Limb (tissue), 2 donors: Measurements from ENCODE around the gene PRR14.

Source experiments
- DNase-seq, 2 donors: peaks; one replicate each; pipeline ENCODE4 v3.0.0-alpha.2; 2016; ENCODE audit errors: extremely low spot score in 2 of 2

The PRR14 gene

DNA sequence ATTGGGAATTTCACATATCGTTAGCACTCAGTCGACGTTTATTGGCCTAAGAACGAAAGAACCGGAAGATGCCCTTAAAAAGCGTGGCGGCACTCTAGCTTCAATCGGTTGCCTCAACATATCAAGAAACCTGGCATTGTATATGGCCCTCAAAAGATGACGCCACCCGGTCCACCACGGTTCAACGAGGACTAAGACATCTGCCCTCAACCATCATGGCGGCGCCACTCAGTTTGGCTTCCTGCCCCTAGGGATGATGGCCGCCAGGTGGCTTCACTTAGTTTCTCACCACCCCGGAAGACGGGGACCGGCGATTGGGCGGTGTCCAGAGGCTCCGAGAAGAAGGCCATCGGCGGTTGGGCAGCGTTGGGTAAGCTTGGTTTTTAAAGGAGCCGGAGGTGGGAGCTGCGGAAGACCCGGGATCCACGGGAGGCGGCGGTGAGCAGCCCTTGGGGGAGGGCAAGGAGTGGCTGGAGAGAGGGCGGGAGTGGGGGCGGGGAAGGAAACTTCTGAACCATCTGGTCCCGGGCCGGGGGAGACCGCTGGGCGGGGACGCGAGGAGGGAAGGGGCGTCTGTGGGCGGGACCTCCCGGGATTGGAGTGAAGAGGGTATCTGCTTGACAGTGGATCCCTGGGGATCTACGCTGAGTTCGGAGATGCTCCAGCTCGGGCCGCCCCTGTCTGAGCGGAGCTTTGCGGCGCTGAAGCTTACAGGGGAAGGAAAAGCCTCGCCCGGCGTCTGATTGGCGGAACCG, at the start of gene PRR14:
PRR14 (plus strand) TSS at position 592 of the 755 bp plus-strand sequence. CDS start 686 bp downstream, outside the sequence.
- DNase-seq, result peak; percentile 99

DNA sequence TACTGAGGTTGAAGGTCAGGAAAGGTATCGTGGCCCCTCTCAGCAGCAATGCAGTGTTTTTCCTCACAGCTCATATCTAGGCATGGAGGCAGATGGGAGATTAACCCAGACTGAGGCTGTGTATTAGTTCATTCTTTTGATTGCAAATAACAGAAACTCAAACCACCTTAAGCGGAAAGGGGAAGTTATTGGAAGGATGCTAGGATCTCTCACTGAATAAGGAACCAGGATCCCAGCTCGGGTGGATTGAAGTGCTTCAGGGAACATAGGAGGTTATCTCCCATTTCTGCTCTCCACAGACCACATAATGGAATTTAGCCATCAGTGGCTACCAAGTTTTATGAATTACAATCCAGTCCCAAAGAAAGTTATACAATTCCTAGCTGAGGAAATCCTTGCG, 48.8 kb upstream of the PRR14 start:
- DNase-seq, result no peak

DNA sequence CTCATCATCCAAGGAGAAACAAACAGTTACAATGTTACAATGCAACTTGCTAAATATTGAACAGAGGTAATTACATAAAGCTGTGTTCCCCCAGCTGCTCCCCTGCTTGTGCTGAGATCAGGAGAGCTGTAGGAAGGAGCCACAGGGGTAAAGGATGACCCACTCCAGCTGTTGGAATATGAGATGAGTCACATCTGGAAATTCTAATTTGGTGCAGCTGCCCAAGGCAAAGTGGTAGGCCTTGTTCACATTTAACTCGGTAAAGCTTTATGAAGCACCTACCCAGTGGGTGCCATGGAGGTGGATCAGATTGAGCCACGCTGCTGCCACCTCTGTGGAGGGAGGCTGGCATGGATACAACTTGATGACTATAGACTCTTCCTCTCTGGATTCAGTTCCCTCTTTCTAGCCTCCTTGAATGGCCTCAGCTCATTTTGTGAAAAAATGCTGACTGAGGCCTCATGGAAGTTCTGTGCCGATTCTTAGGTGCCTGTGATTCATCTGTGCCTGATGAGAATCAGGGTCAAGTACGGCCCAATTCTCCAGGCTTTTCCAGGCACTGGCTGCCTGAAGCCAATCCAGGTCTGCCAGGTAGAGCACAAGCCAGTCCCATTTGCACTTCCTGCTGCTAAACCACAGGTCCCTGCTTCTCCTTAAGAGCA, 48.0 kb upstream of the PRR14 start:
- peak in 1 of 2 donors; percentile 41 for DNase-seq

DNA sequence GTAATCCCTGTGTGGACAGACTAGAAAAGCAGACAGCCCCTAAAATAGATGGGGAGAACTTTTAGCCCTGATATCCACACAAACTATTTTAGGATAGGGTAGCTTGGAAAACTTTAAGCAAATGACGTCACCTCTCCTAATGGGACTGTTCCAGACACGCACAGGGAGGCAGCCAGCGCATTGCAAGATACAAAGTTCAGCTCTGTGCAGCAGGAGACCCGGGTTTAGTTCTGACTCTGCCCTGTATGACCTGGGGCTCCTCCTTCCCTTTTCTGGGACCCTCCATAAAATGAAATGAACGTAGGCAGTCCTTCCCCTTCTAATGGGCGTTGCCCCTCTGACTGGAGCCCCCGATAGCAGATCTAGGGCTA, 46.8 kb upstream of the PRR14 start:
- DNase-seq, result no peak

DNA sequence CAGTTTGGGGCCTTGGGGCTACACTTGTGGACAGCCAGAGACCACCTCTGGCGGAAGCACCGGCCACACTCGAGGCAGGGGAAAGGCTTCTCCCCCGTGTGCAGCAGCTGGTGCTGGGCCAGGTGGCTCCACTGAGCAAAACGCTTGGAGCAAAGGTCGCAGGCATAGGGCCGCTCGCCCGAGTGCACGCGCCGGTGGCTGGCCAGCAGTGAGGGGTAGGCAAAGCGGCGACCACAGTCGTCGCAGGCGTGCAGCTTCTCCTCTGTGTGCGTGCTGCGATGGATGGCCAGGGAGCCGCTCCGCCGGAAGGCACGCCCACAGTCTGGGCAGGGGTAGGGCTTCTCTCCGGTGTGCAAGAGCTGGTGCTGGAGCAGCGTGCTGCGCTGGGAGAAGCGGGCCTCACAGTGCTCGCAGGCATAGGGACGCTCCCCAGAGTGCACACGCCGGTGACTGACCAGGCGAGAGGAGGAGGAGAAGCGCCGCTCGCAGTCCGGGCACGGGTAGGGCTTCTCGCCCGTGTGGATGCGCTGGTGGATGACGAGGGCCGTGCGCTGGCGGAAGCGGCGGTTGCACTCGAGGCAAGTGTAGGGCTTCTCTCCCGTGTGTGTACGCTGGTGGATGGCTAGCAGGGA, 46.3 kb upstream of the PRR14 start:
- no peak for DNase-seq

DNA sequence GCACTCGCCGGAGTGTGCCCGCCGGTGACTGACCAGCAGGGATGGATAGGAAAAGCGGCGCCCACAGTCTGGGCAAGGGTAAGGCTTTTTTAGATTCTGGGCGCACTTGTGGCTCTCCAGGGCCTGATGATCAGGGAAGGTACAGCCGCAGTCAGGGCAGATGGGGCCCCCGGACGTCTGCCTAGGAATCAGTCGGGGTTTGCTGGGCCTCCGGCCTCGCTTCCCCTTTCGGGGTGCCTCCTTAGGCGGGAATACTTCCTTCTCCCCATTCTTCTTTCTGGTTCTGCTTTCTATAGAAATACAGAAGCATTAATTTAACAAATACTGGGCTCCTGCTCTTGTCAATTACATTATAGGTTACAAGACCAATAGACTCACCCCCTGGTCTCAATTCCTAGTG, 45.6 kb upstream of the PRR14 start:
- no peak for DNase-seq

DNA sequence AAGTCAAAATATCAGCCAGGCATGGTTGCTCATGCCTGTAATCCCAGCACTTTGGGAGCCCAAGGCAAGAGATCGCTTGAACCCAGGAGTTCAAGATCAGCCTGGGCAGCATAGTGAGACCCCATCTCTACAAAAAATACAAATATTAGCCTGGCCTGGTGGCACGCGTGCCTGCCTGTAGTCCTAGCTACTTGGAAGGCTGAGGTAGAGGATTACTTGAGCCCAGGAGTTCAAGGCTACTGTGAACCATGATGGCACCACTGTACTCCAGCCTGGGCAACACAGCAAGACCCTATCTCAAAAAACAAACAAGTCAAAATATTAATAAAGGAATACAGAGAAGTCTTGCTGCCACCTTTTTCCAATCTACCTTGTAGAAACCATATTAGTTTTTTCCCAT, 44.8 kb upstream of the PRR14 start:
- no peak for DNase-seq

DNA sequence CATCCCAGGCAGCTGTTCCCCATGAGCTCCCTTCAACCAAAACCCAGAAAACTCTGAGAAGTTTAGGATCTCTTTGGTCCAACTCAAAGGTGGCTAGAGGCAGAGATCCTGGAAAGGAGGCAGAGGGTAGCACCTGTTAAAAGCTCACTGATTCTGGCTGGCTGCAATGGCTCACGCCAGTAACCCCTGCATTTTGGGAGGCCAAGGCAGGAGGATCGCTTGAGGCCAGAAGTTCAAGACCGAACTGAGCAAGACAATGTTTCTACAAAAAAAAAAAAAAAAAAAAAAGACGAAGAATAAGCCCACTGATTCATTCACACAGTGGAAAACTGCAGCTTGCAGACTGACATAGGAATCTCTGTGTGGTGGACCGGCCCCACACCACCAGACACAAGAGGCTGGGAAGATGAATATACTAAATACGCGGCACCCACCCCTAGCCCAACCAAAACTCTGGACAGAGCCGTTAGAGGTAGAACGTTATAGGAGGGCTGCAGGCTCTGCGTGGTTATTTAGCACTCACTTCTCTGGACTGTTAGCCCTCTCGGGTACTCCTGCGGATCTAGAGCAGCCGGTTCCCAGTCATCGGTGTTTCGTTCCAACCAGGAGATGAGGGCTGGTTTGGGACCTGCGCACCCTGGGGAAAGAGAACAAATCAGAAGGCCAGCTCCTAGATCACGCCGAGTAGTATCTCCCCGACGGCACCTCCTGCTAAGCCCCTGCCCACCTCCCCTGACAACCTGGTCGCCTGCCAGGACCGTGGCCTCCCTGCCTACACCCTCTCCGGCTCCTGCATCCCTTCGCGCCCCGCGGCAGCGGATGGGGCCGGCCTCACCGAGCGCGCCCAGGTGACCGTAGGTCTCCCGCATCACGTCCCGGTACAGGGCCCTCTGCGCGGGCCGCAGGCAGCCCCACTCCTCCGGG, 41.5 kb upstream of the PRR14 start:
- DNase-seq, result peak in 1 of 2 donors; percentile 77

DNA sequence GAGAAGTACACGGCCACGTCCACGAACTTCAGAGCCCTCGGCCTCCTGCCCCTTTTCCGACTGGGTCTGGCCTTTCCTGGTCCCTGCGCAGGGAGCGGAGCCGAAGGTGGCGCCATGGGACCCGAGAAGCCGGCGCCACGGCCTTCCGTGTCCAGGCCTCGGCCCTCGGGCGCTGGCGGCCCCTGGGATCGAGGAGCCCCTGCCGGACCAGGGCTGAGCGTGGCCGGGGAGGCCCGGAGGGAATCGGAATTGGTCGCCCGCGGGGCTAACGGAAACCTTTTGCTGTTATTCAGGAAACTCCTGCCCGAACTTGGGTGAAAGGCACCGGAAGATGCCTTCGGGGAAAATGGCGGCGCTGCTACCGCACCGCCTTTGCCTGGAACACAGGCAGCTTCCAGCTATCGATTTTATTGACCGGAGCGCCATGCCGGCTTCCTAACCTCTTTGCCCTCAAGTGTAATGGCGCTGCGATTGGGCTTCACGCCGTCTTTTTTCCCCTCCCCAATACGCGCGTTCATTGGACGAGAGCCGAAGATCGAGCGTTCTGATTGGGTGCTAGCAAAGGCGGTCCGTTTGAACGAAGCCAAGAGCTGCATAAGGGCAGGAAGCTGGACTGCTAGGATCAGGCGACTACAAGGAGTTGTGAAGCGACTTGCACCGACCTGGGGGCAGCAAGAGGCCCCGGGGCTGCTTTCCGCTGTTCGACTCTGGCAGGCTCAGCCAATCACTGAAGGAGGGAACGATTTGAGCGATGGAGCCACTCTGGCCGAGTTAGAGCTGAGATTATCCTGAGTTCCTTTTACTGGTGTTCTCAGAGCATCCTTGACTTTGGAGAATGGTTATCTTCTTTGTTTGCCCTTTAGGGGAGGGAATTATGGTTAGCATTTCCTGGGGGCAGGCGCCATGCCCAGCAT, 40.6 kb upstream of the PRR14 start, which contains the start of gene ZNF689:
ZNF689 (minus strand) TSS at position 464 of the 914 bp plus-strand sequence; CDS start at position 116, 348 bp downstream.
- DNase-seq, result peak; percentile 95 to 99

DNA sequence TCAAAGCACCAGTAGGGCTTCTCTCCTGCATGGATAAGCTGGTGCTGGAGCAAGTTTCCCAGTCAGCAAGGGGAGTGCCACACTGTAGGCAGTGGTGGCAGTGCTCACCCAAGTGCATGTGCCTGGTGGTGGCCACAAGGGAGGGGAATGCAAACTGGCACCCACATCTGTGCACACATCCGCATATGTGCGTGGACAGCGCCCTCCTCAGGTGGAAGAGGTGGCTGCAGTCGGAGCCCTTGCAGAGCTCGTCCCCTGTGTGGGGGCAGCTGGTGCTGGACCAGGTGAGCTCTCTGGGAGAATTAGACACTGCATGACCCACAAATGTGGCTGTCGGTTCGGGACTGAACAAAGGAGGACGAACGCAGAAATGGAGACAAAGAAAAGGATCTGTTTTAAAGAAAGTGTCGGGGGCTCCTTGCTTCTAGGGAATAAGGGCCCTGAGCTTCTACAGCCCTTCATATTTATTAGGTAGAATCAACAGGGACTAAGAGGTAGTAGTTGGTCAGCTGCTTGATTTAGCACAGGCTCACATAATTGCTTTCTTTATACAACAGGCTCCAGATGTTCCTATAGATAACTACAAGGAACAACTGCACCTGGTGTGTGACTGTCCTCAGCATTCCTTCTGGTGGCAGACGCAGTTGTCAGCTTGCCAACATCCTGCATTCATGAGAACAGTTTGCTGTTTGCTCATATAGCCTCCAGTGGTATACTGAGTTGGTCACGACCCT, 35.2 kb upstream of the PRR14 start:
- peak in 1 of 2 donors; percentile 35 for DNase-seq

DNA sequence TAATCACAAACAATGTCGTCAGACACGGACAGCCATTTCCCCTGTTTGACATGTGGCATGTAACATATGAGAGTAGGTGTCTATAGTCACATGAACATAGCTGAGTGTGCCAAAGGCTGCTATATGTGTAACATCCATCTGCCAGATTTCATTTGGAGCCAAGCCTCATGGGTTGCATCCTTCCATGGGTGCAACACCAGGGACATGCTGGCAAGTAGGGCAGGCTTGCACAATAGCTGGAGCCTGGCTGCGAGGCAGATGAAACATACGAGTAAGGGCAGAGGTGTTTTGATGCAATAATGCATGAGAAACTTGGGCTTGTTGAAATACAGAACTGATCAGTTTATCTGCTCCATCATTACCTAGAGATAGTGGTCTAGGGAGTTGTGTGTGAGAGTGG, 31.6 kb upstream of the PRR14 start:
- DNase-seq, result no peak

DNA sequence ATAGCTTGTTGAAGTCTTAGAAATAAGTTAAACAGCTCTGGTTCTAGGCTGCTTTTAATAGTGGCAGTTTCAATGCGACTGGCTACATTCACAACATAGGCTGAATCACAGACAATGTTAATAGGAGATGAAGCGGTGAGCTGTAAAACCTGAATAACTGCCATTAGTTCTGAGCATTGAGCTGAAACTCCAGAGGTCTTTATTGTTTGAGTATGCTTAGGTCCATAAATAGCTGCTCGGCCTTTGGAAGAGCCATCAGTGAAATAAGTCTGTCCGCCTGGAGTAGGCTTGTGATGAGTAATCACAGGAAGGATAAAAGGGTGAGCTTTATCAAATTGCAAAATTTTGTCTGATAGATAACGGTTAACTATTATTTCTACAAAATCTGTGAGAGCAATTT, 31.1 kb upstream of the PRR14 start:
- DNase-seq, result no peak

DNA sequence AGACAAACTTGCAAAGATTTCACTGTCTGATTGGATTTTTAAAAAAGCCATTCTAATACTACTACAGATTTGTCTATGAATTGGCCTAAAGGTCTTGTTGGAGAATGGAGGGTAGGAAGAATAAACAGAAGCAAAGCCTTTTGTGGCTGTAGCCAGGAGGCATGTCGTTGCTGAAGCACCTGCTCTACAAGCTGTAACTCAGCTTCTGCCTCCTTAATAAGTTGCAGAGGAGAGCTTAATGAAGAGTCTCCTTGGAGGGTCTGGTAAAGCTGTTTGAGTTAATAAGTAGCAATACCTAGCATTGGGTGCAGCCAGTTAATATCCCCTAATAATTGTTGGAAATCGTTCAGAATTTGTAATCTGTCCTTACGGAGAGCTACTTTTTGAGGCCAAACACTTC, 30.6 kb upstream of the PRR14 start:
- no peak for DNase-seq

DNA sequence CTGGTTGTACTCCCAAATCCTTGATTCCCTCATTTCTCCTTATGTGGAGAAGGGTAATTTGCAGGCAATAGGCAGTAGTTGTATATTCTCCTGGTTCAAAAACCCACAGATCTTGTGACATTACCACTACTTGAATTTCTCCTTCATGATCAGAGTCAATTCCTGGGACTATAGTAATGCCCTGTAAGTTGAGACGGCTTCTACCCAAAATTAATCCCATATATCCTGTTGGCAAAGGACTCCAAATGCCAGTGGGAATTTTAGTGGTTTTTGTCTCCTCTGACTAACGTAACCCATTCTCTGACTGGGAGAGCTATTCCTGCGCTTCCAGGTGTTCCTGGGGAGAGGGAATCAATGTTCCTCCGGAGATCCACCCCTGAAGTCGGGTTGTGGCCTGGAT, 29.0 kb upstream of the PRR14 start:
- DNase-seq, result no peak

DNA sequence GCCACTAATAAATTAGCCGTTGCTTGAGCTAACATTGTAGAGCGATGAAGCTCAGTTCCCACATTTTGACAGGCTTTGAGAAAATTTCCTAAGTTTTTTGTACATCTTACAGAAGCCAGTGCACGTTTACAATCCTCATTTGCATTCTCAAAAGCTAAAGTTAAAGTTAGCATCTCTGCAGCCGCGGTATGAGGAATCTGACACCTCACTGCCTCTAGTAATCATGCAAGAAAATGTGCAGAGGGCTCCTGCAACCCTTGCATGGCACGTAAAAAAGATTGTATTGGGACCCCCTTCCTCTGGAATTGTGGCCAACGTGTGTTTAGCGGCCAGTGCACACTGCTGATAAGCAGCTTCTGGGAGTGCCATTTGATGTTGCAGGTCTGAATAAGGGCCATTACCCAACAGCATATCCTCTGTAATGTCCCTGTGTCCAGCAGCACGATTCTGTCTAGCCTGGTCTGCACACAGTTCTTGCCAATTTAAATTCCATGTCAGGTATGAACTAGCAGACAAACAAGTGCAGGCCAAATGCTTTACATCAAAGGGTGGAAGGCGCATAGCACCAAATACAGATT, 28.2 kb upstream of the PRR14 start:
- DNase-seq, result no peak

DNA sequence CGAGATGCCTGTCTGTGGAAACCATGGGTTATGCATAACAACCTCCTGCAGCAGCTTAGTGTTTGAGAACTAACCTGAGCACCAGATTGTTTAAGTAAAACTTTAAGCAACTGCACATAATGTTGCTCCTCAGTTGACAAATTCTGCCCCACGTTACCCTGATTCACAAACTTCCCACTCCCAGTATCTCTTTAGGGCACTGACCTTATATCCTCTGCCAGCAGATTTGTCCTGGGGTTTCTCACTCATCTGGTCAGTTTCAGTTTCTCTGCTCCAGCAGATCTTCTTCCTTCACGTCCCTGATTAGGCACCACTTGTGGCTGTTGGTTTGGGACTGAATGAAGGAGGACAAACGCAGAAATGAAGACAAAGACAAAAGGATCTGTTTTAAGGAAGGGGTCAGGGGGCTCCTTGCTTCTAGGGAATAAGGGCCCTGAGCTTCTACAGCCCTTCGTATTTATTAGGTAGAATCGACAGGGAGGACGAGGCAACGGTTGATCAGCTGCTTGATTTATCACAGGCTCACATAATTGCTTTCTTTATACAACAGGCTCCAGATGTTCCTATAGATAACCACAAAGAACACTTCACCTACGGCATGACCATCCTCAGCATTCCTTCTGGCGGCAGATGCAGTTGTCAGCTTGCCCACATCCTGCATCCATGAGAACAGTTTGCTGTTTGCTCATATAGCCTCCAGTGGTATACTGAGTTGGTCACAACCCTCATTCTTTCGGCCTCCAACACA, 27.1 kb upstream of the PRR14 start:
- no peak for DNase-seq

DNA sequence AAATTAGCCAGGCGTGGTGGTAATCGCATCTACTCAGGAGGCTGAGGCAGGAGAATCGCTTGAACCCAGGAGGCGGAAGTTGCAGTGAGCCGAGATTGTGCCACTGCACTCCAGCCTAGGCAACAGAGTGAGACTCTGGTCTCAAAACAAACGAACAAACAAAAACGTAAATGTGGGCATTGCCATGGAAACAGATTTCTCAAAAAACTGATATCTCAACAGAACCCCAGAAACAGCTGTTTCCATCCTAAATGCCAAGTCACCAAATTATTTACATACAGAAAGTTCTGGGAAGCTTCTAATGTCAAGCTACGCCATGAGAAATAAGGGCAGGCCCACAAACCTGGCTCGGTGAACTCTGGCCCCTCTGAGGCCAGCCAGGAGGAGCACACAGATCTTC, 24.5 kb upstream of the PRR14 start:
- no peak for DNase-seq
